ENCODE measurements around the gene KIF18B.

KIF18B gene

DNA sequence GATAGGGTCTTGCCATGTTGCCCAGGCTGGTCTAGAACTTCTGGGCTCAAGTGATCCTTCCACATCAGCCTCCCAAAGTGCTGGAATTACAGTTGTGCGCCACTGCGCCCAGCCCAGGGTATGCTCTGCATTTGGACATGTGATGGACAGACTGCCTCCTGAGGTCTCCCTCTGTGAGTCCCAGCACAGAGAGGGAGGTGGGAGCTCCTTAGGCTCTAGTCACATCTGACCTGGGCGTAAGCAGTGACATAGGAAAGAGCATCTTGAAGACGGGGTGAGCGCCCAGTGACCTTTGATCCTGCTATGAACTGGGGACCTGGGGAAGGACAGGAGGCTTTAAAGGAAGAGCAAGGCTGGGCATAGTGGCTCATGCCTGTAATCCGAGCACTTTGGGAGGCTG, 30.1 kb downstream of the KIF18B start:
- H3K27me3 ChIP-seq (ENCODE audit: insufficient read depth, low read depth, severe bottlenecking), result no peaks in the 10 kb centered on the region
- no peak overlapping the region for H3K4me3 ChIP-seq (ENCODE audit: low read depth, low read length)
- H3K36me3 ChIP-seq, result no peaks in the 10 kb centered on the region
- H3K27ac ChIP-seq, result no peak overlapping the region
- H3K9me3 ChIP-seq (ENCODE audit: severe bottlenecking), result no peaks in the 10 kb centered on the region
- DNase-seq, result no peak
- TF ChIP-seq, protein P1, sequence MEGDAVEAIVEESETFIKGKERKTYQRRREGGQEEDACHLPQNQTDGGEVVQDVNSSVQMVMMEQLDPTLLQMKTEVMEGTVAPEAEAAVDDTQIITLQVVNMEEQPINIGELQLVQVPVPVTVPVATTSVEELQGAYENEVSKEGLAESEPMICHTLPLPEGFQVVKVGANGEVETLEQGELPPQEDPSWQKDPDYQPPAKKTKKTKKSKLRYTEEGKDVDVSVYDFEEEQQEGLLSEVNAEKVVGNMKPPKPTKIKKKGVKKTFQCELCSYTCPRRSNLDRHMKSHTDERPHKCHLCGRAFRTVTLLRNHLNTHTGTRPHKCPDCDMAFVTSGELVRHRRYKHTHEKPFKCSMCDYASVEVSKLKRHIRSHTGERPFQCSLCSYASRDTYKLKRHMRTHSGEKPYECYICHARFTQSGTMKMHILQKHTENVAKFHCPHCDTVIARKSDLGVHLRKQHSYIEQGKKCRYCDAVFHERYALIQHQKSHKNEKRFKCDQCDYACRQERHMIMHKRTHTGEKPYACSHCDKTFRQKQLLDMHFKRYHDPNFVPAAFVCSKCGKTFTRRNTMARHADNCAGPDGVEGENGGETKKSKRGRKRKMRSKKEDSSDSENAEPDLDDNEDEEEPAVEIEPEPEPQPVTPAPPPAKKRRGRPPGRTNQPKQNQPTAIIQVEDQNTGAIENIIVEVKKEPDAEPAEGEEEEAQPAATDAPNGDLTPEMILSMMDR (IDR thresholded peaks at IDR 0.05; ENCODE audit: low read depth, low read length), result no peak

DNA sequence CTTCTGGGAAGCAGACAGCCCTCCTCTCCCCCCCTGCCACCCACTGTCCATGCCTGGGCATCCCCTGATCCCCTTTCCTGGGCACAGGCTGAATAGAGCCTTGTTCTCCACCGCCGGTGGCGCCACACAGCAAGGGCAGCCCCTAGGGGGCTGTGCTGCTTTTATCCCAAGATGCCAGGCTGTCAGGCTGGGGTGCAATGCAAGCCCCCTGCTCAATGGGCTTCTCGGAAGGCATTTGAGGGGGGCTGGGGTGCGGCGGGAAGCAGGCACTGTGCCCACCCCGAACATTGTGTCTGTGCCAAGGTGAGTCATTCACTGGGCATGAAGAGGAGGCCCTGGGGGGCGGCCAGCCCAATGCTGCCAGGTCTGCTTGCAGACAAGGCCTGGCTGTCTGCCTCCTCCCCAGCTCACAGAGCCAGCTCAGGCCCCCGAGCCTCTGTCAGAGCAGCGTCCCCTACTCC, 30.8 kb downstream of the KIF18B start:
- Histone ChIP-seq H3K36me3 (no peaks in the 10 kb centered on the region), H3K27me3 (ENCODE audit: insufficient read depth, low read depth, severe bottlenecking) (no peaks in the 10 kb centered on the region), H3K4me3 (ENCODE audit: low read depth, low read length) (no peak overlapping the region), H3K9me3 (ENCODE audit: severe bottlenecking) (no peaks in the 10 kb centered on the region), H3K27ac (no peak overlapping the region)
- TF ChIP-seq, protein P1 (IDR thresholded peaks at IDR 0.05; ENCODE audit: low read depth, low read length), result no peak
- no peak for DNase-seq

DNA sequence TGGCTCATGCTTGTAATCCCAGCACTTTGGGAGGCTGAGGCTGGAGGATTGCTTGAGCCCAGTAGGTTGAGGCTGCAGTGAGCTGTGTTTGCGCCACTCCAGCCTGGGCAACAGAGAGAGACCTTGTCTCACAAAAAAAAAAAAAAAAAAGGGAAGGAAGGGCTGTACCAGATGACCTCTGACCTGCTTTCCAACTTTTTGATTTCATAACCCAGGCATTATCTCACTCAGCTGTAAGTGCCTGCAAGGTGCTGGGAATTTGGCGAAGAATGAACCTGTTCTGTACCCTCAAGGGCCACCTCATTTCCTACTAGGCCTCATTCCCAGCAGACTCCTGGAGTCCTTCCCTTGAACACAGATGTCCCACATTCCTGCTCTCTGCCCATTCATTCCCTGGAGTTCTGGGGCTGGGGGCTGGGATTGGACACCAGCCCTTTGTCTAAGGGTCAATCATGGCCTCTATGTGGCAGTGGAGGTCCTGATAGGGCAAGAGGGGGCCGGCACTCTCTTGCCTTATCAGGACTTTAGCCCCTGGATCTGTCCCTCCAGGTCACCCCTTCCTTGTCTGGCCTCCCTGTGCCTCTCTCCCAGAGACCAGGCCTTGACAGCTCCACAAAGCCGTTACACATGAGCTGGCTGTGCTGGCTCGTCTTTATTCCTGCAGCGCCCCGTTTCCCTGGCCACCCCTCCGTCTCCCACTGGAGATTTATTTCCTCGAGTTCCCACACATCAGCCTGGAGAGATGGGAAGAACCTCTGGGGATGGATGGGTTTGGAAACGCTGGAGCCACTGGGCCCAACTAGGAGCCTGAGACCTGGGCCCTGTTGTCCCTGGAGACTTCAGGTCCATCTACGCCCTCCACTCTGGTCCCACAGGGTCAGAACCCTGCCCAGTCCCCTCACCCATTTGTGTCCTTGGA, 31.5 kb downstream of the KIF18B start:
- no peak overlapping the region for H3K27ac ChIP-seq
- DNase-seq, result peak; percentile 26
- TF ChIP-seq, protein P1 (IDR thresholded peaks at IDR 0.05; ENCODE audit: low read depth, low read length), result no peak

DNA sequence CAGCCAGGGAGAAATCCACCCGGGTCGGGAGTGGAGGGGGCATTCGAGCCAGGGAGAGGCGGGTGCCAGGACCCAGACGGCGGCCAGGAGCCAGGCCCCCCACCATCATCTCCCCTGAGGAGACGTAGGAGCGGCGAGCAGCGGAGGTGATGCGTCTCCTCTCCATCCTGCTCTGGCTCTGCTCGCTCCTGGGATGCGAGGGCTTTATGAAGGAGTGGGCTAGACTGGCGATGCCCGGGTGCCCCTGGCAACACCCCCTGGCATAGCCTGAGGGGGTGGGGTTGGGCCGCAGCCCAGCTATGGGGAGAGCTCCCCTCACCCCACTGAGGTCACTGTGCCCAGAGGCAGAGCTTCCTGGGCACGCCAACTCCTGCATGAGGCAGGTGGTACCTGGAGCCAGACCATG, 32.2 kb downstream of the KIF18B start, which contains the start of gene GFAP:
Gene GFAP (minus strand): TSS at position 180 of the 406 bp plus-strand sequence. CDS start 14 bp downstream, at position 166.
- no peak for DNase-seq
- Histone ChIP-seq H3K27me3 (ENCODE audit: insufficient read depth, low read depth, severe bottlenecking) (no peaks in the 10 kb centered on the region), H3K9me3 (ENCODE audit: severe bottlenecking) (no peaks in the 10 kb centered on the region), H3K4me3 (ENCODE audit: low read depth, low read length) (no peak within 1 kb of the TSS), H3K36me3 (no peaks in the 10 kb centered on the region), H3K27ac (no peak within 1 kb of the TSS)
- TF ChIP-seq, protein P1 (IDR thresholded peaks at IDR 0.05; ENCODE audit: low read depth, low read length), result no peak

More for the DNA sequence above, 31.5 kb downstream of the KIF18B start:
- no peaks in the 10 kb centered on the region for H3K27me3 ChIP-seq (ENCODE audit: insufficient read depth, low read depth, severe bottlenecking)
- no peaks in the 10 kb centered on the region for H3K9me3 ChIP-seq (ENCODE audit: severe bottlenecking)
- no peaks in the 10 kb centered on the region for H3K36me3 ChIP-seq
- H3K4me3 ChIP-seq (ENCODE audit: low read depth, low read length), result no peak overlapping the region

DNA sequence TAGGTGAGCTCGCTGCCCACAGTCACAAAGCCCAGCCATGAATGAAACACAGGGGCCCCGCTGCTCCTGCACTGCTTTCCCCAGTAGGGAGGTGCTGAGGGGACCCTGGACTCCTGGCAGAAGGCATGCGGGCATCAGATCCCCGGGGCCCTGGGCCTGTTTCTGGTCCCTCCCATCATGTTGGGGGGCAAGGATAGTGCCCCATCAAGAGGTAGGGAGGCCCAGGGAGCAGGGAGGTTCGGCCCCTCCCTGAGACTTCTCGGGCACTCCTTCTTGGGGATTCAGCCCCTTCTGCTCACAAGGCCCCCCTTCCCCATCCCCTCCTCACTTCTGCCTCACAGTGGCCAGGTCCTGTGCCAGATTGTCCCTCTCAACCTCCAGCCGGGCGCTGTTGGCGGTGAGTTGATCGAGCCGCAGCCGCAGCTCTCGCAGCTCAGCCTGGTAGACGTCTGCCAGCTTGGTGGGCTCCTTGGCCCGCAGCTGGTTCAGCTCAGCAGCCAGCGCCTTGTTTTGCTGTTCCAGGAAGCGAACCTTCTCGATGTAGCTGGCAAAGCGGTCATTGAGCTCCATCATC, 32.8 kb downstream of the KIF18B start:
- Histone ChIP-seq H3K27me3 (ENCODE audit: insufficient read depth, low read depth, severe bottlenecking) (no peaks in the 10 kb centered on the region), H3K4me3 (ENCODE audit: low read depth, low read length) (no peak overlapping the region), H3K36me3 (no peaks in the 10 kb centered on the region), H3K27ac (no peak overlapping the region), H3K9me3 (ENCODE audit: severe bottlenecking) (no peaks in the 10 kb centered on the region)
- DNase-seq, result no peak
- TF ChIP-seq, protein P1 (IDR thresholded peaks at IDR 0.05; ENCODE audit: low read depth, low read length), result no peak

Data from WERI-Rb-1 (cell line).